K562 (cell line): Measurements from ENCODE around the gene FAM151A. TPM values are rescaled to one million over a fixed set of nuclear protein-coding genes. Genes with fewer than 3 reads are reported as not detected.

Source experiments
- ATAC-seq: fragments of 200-7000 bp; cut with Tn5 transposase; 3 replicates; pipeline ENCODE4 v1.9.1; 2020; ENCODE audit warnings: moderate library complexity
- BruUV-seq: library from RNA; stranded (reverse); fragments of 400-500 nt; replicated peaks from 2 replicates; lab custom pipeline; 2021; lab: Mats Ljungman, UMichigan
- CTCF ChIA-PET: fragments of 300-600 bp; formaldehyde crosslinking; extraction: SDS; loops from one replicate; lab custom pipeline; 2021; ENCODE audit warnings: low intra/inter-chr PET ratio; lab: Yijun Ruan, JAX
- POLR2A ChIA-PET: fragments of 300-600, 350-650 bp; sonication (Branson Sonifier 250); formaldehyde crosslinking; extraction: SDS; loops from one replicate; lab custom pipeline; 2021; ENCODE audit warnings: antibody characterized with exemption, inconsistent platforms; lab: Yijun Ruan, JAX
- DNase-seq, 4 experiments: peaks; one replicate each; pipeline versions ENCODE4 v3.0.0 to v3.0.0-alpha.2; 2011 to 2018; ENCODE audit warnings: low spot score in 3 of 4, mixed read lengths in 3 of 4; ENCODE audit errors: extremely low read depth in 1 of 4
- FAIRE-seq: peaks from 2 replicates; lab custom pipeline; 2011; peaks lifted over from hg19 to GRCh38; lab: Jason Lieb, UNC
- H2AFZ ChIP-seq: 2 replicates; pipeline ENCODE4 v1.6.0; 2011; ENCODE audit warnings: low read depth, low read length, control low read depth, inconsistent platforms
- H3K27ac ChIP-seq: fragments of 200-600 bp; 3 replicates; pipeline ENCODE4 v1.8.0; 2011; ENCODE audit warnings: low read depth, mild to moderate bottlenecking, control low read depth, inconsistent platforms, low read length, moderate library complexity, mixed read lengths; ENCODE audit errors: extremely low read depth
- H3K27me3 ChIP-seq, 2 experiments: fragments of 300-600 bp in 1 of 2; 2 replicates in 1 of 2; 3 replicates in 1 of 2; pipeline versions ENCODE4 v1.6.0 to v1.8.0; 2011; ENCODE audit warnings: inconsistent platforms in 2 of 2, low read length in 2 of 2, mild to moderate bottlenecking in 1 of 2, mixed read lengths in 1 of 2, moderate library complexity in 1 of 2; ENCODE audit not compliant: control insufficient read depth in 2 of 2, insufficient read depth in 2 of 2
- H3K36me3 ChIP-seq: fragments of 300-600 bp; 3 replicates; pipeline ENCODE4 v1.8.0; 2011; ENCODE audit warnings: mild to moderate bottlenecking, low read length, inconsistent platforms; ENCODE audit not compliant: control insufficient read depth, insufficient read depth
- H3K4me1 ChIP-seq, 2 experiments: fragments of 200-600 bp in 1 of 2; replicated peaks in 1 of 2; 2 replicates in 1 of 2; 3 replicates in 1 of 2; pipeline versions ENCODE4 v1.5.1 to v1.8.0; 2011; ENCODE audit warnings: inconsistent platforms in 2 of 2, low read length in 2 of 2, mild to moderate bottlenecking in 1 of 2, mixed read lengths in 1 of 2, moderate library complexity in 1 of 2; ENCODE audit not compliant: control insufficient read depth in 2 of 2, insufficient read depth in 2 of 2
- H3K4me2 ChIP-seq: 2 replicates; pipeline ENCODE4 v1.6.1; 2011; ENCODE audit warnings: low read length, control low read depth, inconsistent platforms, mixed read lengths; ENCODE audit not compliant: insufficient read depth
- H3K4me3 ChIP-seq: fragments of 200-600 bp; sonication (generic), shearing (Covaris generic); 2 replicates; pipeline ENCODE4 v1.5.1; 2016; ENCODE audit warnings: control low read depth, inconsistent platforms
- H3K79me2 ChIP-seq: fragments of 200-600 bp; 3 replicates; pipeline ENCODE4 v1.8.0; 2011; ENCODE audit warnings: low read length, inconsistent platforms; ENCODE audit not compliant: control insufficient read depth, insufficient read depth
- H3K9ac ChIP-seq, 2 experiments: 2 replicates each; pipeline versions ENCODE4 v1.6.0 to v1.6.1; 2011; ENCODE audit warnings: low read depth in 2 of 2, low read length in 2 of 2, control low read depth in 1 of 2, inconsistent platforms in 1 of 2, mild to moderate bottlenecking in 1 of 2, mixed read lengths in 1 of 2; ENCODE audit not compliant: insufficient read depth in 1 of 2
- H3K9me1 ChIP-seq: one replicate; pipeline ENCODE4 v1.6.0; 2011; ENCODE audit warnings: inconsistent platforms, mild to moderate bottlenecking, low read length, moderate library complexity; ENCODE audit not compliant: control insufficient read depth, insufficient read depth
- H3K9me3 ChIP-seq: replicated peaks from 2 replicates; pipeline ENCODE4 v1.5.1; 2011; ENCODE audit warnings: low read depth, low read length, inconsistent platforms; ENCODE audit not compliant: control insufficient read depth, insufficient read depth
- H4K20me1 ChIP-seq: replicated peaks from 2 replicates; pipeline ENCODE4 v1.6.1; 2011; ENCODE audit warnings: low read length, inconsistent platforms, mixed read lengths; ENCODE audit not compliant: control insufficient read depth, insufficient read depth
- ARID3A ChIP-seq: IDR thresholded peaks from 2 replicates; pipeline ENCODE4 v1.6.1; 2012; ENCODE audit warnings: low read depth, low read length, improper control_type of control experiment, borderline replicate concordance
- DEAF1 ChIP-seq: fragments of 450-650 bp; formaldehyde crosslinking; IDR thresholded peaks from 2 replicates; pipeline ENCODE4 v1.4.0; 2020; ENCODE audit warnings: mild to moderate bottlenecking, moderate library complexity
- DMBX1 ChIP-seq: fragments of 250-450 bp; sonication (Bioruptor Pico); IDR thresholded peaks from 2 replicates; pipeline ENCODE4 v1.8.0; 2022; ENCODE audit warnings: inconsistent platforms, mild to moderate bottlenecking, moderate library complexity, borderline replicate concordance
- KLF16 ChIP-seq: IDR thresholded peaks from 2 replicates; pipeline ENCODE4 v1.6.1; 2016; ENCODE audit warnings: antibody characterized with exemption
- PHF20 ChIP-seq: fragments of 450-650 bp; IDR thresholded peaks from 2 replicates; pipeline ENCODE4 v1.6.1; 2018; ENCODE audit not compliant: partially characterized antibody
- PREB ChIP-seq: sonication (generic); formaldehyde crosslinking; IDR thresholded peaks from 2 replicates; pipeline ENCODE4 v1.8.1; 2023; ENCODE audit warnings: mild to moderate bottlenecking, missing genetic modification reagents
- SNRNP70 ChIP-seq: fragments of 200-400 bp; formaldehyde crosslinking; optimal IDR thresholded peaks from 2 replicates; pipeline ENCODE3; 2017; ENCODE audit warnings: low read depth, low read length
- SOX6 ChIP-seq: fragments of 450-650 bp; IDR thresholded peaks from 2 replicates; pipeline ENCODE4 v1.6.1; 2014; ENCODE audit warnings: mild to moderate bottlenecking
- TBL1XR1 ChIP-seq, 2 experiments: IDR thresholded peaks; 2 replicates each; pipeline ENCODE4 v1.6.1; 2012; ENCODE audit warnings: improper control_type of control experiment in 2 of 2, low read length in 2 of 2, mild to moderate bottlenecking in 1 of 2
- TFAM ChIP-seq: fragments of 250-450 bp; sonication (Bioruptor Pico); conservative IDR thresholded peaks from 2 replicates; pipeline ENCODE4 v1.5.0; 2021; ENCODE audit warnings: mild to moderate bottlenecking, moderate library complexity
- TFE3 ChIP-seq: fragments of 450-650 bp; formaldehyde crosslinking; IDR thresholded peaks from 2 replicates; pipeline ENCODE4 v1.4.0; 2020; ENCODE audit warnings: mild to moderate bottlenecking, mixed read lengths
- XRCC5 ChIP-seq: fragments of 200-400 bp; formaldehyde crosslinking; IDR thresholded peaks from 2 replicates; pipeline ENCODE4 v1.6.1; 2017; ENCODE audit warnings: low read depth, mild to moderate bottlenecking, low read length
- ZNF347 ChIP-seq: fragments of 450-650 bp; formaldehyde crosslinking; IDR thresholded peaks from 2 replicates; pipeline ENCODE4 v1.4.0; 2020; ENCODE audit warnings: low read depth, mild to moderate bottlenecking, moderate library complexity
- ZNF76 ChIP-seq: fragments of 250-450 bp; sonication (Bioruptor Pico); IDR thresholded peaks from 2 replicates; pipeline ENCODE4 v1.4.0; 2020; ENCODE audit warnings: mild to moderate bottlenecking, moderate library complexity, borderline replicate concordance
- WGBS: fragments of 100-300 bp; shearing (Covaris generic); methylation state at CpG from one replicate; pipeline ENCODE4 v1.1.6; 2016; ENCODE audit warnings: low coverage, mixed read lengths; ENCODE audit not compliant: insufficient coverage; ENCODE audit errors: missing lambda C conversion rate; 5-methylcytosine and 5-hydroxymethylcytosine counted together
- in situ Hi-C: fragments of 300-500 bp; cut with MboI; formaldehyde crosslinking; loops from 4 replicates; pipeline ENCODE4 v1.15.0; 2018; ENCODE audit warnings: inconsistent platforms, mixed read lengths
- intact Hi-C: fragments of 100-400 bp; cut with micrococcal nuclease; formaldehyde crosslinking; loops from 2 replicates; pipeline ENCODE4 v1.14.2; 2022
- polyA plus RNA-seq, 8 experiments: library from polyadenylated mRNA; depleted of rRNA in 4 of 8; stranded (reverse) in 5 of 8; unstranded in 3 of 8; fragments of >200 nt; fragmentation: Nextera tagmentation in 2 of 8; fragmentation: Illumina TruSeq in 1 of 8; extraction: Ambion mirVana in 2 of 8; extraction: Trizol in 1 of 8; gene quantifications; 2 replicates each; pipeline versions ENCODE4 v1.2.1 to v1.2.3, GENCODE V29; 2011 to 2014; ENCODE audit warnings: inconsistent platforms in 1 of 8, missing spikeins in 1 of 8
- total RNA-seq, 7 experiments: library from RNA; depleted of rRNA in 6 of 7; stranded (reverse); fragments of >200 nt in 6 of 7; fragmentation: Illumina TruSeq in 2 of 7; extraction: Trizol in 2 of 7; gene quantifications; 2 replicates each; pipeline versions ENCODE4 v1.2.1 to v1.2.3, GENCODE V29; 2011 to 2021; ENCODE audit warnings: low replicate concordance in 1 of 7

Gene FAM151A
- total and polyA plus RNA-seq, 9 of the 15 experiments (the other 6 are each of a cell fraction or from before 2014, with no cell fraction given): not detected

- 3% methylated on average over 6 of the region's 6 CpGs for whole genome bisulfite sequencing
- peak; percentile 93 for ATAC-seq
- H2AFZ ChIP-seq: no peak overlapping the region
- H3K27ac ChIP-seq: no peak overlapping the region
- no TSS peak for BruUV-seq
- H3K36me3 ChIP-seq: no peaks in the 10 kb centered on the region
- peak; percentile 69 to 86 (median 80) for DNase-seq
- in situ Hi-C loops: no loop called here
- no peaks in the 10 kb centered on the region for H3K79me2 ChIP-seq
- H3K9me1 ChIP-seq: peaks cover 3% of the 10 kb centered on the region
- ChIA-PET POLR2A (interaction anchor here (1.1 to 1.2 kb wide), 2 partner anchors 13 to 128 kb away, joined by 3 to 4 read pairs; no protein-coding TSS in a partner anchor), CTCF (interaction anchor here (0.6 to 2.3 kb wide), 6 partner anchors 116 to 398 kb away, joined by 3 to 25 read pairs (median 5); partner anchors contain the start of gene TTC22)
- H3K4me1 ChIP-seq: no peaks in the 10 kb centered on the region
- peaks cover 13 to 19% of the 10 kb centered on the region in 2 experiments; a peak in 4 of 5 replicates for H3K27me3 ChIP-seq
- H3K9ac ChIP-seq: no peak overlapping the region
- 0 out of 2 replicates have a peak, but pooled peaks cover 19% of the 10 kb centered on the region for H4K20me1 ChIP-seq
- no peaks in the 10 kb centered on the region for H3K9me3 ChIP-seq
- peak; percentile 84 for FAIRE-seq
- H3K4me3 ChIP-seq: no peak overlapping the region
- H3K4me2 ChIP-seq: no peak overlapping the region
- intact Hi-C loops: loop anchor here (1.0 to 10.0 kb wide), 3 partner anchors 120 to 323 kb away; partner anchors contain the start of gene BSND
- no peak for TF ChIP-seq DMBX1 (CRISPR knock-in tag)
- TF ChIP-seq DEAF1 (CRISPR knock-in tag): peak; percentile 89
- TF ChIP-seq PHF20: no peak
- TF ChIP-seq KLF16: peak; percentile 59
- TF ChIP-seq TFE3: no peak
- no peak for TF ChIP-seq SNRNP70
- no peak for TF ChIP-seq ARID3A
- TF ChIP-seq PREB (CRISPR knock-in tag): no peak
- TF ChIP-seq SOX6: no peak
- TF ChIP-seq TBL1XR1 (IDR thresholded peaks at IDR 0.05; ENCODE audit: low read length in 2 of 2): no peak
- TF ChIP-seq XRCC5: no peak
- no peak for TF ChIP-seq ZNF76 (CRISPR knock-in tag)
- no peak for TF ChIP-seq ZNF347 (CRISPR knock-in tag)
- no peak for TF ChIP-seq TFAM
Measured at GRCh38 chr1:54671985-54672608, 48.8 kb upstream of the FAM151A start.
